Endodermal cell (in vitro differentiated cells): ENCODE data around the gene DCUN1D3. TPM values are rescaled to one million over a fixed set of nuclear protein-coding genes. Genes with fewer than 3 reads are reported as not detected.

Experiments
- DNase-seq: peaks from one replicate; pipeline ENCODE4 v3.0.0-alpha.2; 2017
- H3K27ac ChIP-seq: 2 replicates; pipeline ENCODE4 v1.5.1; 2013; ENCODE audit warnings: mild to moderate bottlenecking, low read depth, low read length, moderate library complexity
- H3K27me3 ChIP-seq: 2 replicates; pipeline ENCODE4 v1.6.1; 2013; ENCODE audit warnings: mild to moderate bottlenecking, low read length, moderate library complexity; ENCODE audit not compliant: insufficient read depth, control insufficient read depth, poor library complexity, severe bottlenecking
- H3K36me3 ChIP-seq: 2 replicates; pipeline ENCODE4 v1.7.0; 2013; ENCODE audit warnings: mild to moderate bottlenecking, low read length, moderate library complexity; ENCODE audit not compliant: control insufficient read depth, insufficient read depth
- H3K4me1 ChIP-seq: one replicate; pipeline ENCODE4 v1.7.0; 2013; ENCODE audit warnings: low read length; ENCODE audit not compliant: control insufficient read depth, insufficient read depth
- H3K4me3 ChIP-seq: 2 replicates; pipeline ENCODE4 v1.5.1; 2013; ENCODE audit warnings: mild to moderate bottlenecking, low read length, moderate library complexity
- H3K9ac ChIP-seq: 2 replicates; pipeline ENCODE4 v1.6.1; 2013; ENCODE audit warnings: mild to moderate bottlenecking, low read length, moderate library complexity; ENCODE audit not compliant: poor library complexity, severe bottlenecking; ENCODE audit errors: extremely low read depth
- H3K9me3 ChIP-seq: 2 replicates; pipeline ENCODE4 v1.6.1; 2013; ENCODE audit warnings: mild to moderate bottlenecking, low read length, moderate library complexity; ENCODE audit not compliant: control insufficient read depth
- H3K27ac Mint-ChIP-seq: 2 replicates; pipeline ENCODE4 v1.8.0; 2020; ENCODE audit warnings: mixed read lengths
- H3K27me3 Mint-ChIP-seq: 2 replicates; pipeline ENCODE4 v1.8.0; 2021; ENCODE audit warnings: mild to moderate bottlenecking, mixed read lengths; ENCODE audit not compliant: insufficient read depth
- H3K36me3 Mint-ChIP-seq: 2 replicates; pipeline ENCODE4 v1.8.0; 2020; ENCODE audit warnings: low read depth, mixed read lengths
- H3K4me1 Mint-ChIP-seq: 2 replicates; pipeline ENCODE4 v1.8.0; 2020; ENCODE audit warnings: mixed read lengths
- H3K4me3 Mint-ChIP-seq: 2 replicates; pipeline ENCODE4 v1.8.0; 2020; ENCODE audit warnings: mild to moderate bottlenecking, moderate library complexity, mixed read lengths
- H3K9me3 Mint-ChIP-seq: 2 replicates; pipeline ENCODE4 v1.8.0; 2020; ENCODE audit warnings: mild to moderate bottlenecking, mixed read lengths
- WGBS, 2 experiments: methylation state at CpG; one replicate each; pipeline versions ENCODE4 v1.1.5 to v1.1.7; 2013; ENCODE audit warnings: missing lambda C conversion rate in 2 of 2, mixed read lengths in 1 of 2; ENCODE audit not compliant: insufficient coverage in 1 of 2, insufficient read length in 1 of 2; 5-methylcytosine and 5-hydroxymethylcytosine counted together
- total RNA-seq, 2 donors: library from RNA; stranded (reverse); fragmentation: NEBNext Ultra II Directional in 1 of 2; extraction: Animal tissue kit (Norgen Biotek cat#: 25700) in 1 of 2; gene quantifications; 2 replicates in 1 of 2; 3 replicates in 1 of 2; pipeline ENCODE4 v1.2.1, GENCODE V29; 2021
- TF ChIP-seq, protein P1 (sequence below): fragments of 200-600 bp; sonication (generic); conservative IDR thresholded peaks from 2 replicates; pipeline ENCODE4 v1.5.0; 2021; ENCODE audit warnings: antibody characterized with exemption, mild to moderate bottlenecking

Gene DCUN1D3
- total RNA-seq, 2 donors from 2014 or later = 21.3 to 22.7 TPM

DNA sequence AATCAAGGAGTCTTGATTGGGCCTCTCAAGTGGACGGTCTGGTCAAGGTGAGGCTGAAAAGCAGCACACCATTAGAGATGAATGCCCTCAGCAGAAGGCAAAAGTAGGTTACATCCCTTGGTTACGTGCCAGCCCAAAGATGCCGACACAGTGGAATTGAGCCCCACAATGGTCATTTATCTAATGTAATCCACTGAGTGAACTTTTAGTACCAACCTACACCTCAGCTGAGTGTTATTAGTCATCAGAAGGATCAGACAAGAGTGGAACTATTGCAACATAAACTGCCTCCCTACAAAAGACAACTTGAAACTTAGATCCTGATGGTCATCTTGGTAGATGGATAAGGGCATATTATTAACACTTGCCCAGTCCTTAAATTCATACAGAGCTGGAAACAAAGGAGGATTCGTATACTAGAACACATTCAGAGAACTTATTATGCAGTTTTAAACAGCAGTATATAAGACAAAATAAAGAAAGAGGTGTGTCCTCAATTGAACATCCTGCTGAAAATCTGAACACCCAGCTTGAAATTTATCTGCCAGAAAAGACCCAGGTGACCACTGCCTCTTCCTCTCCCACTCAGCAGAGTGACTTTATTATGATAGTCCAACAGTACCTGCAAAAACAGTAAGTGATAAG is 2.8 kb downstream of the DCUN1D3 start:
- no peak for DNase-seq
- WGBS, 2 experiments = 92 to 100% methylated on average over 3 to 4 of the region's 4 CpGs
- peak overlapping the region; percentile 3 for H3K27ac Mint-ChIP-seq
- Histone ChIP-seq H3K4me3 (no peak overlapping the region), H3K4me1 (peaks cover 5% of the 10 kb centered on the region), H3K27ac (no peak overlapping the region), H3K27me3 (no peaks in the 10 kb centered on the region), H3K9ac (no peak overlapping the region), H3K36me3 (peaks cover 45% of the 10 kb centered on the region), H3K9me3 (no peaks in the 10 kb centered on the region)
- TF ChIP-seq, protein P1, sequence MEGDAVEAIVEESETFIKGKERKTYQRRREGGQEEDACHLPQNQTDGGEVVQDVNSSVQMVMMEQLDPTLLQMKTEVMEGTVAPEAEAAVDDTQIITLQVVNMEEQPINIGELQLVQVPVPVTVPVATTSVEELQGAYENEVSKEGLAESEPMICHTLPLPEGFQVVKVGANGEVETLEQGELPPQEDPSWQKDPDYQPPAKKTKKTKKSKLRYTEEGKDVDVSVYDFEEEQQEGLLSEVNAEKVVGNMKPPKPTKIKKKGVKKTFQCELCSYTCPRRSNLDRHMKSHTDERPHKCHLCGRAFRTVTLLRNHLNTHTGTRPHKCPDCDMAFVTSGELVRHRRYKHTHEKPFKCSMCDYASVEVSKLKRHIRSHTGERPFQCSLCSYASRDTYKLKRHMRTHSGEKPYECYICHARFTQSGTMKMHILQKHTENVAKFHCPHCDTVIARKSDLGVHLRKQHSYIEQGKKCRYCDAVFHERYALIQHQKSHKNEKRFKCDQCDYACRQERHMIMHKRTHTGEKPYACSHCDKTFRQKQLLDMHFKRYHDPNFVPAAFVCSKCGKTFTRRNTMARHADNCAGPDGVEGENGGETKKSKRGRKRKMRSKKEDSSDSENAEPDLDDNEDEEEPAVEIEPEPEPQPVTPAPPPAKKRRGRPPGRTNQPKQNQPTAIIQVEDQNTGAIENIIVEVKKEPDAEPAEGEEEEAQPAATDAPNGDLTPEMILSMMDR = no peak
- H3K36me3 Mint-ChIP-seq = peaks cover 45% of the 10 kb centered on the region
- H3K4me1 Mint-ChIP-seq = peaks cover 28% of the 10 kb centered on the region
- H3K4me3 Mint-ChIP-seq = no peak overlapping the region
- H3K27me3 Mint-ChIP-seq = no peaks in the 10 kb centered on the region
- no peaks in the 10 kb centered on the region for H3K9me3 Mint-ChIP-seq

DNA sequence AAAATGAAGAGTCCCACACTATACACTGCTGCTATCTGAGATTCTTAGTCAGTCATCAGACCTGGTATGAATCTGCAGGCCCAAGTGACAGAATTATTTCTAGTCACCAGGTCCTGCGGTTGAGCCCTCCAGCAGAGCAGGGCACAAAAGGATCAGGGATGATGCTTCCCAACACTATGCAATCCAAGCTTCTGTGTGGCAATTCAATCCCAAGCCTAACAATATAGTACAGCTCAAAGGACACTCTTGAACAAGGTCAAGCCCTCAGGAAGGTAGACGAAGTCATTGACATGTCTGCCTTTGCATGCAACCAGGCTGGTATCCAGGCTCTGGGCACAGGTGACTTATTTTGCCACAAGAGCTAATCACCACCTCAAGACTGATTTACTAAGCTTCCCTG is 5.8 kb downstream of the DCUN1D3 start:
- 80 to 95% methylated on average over 1 to 2 of the region's 2 CpGs for WGBS, 2 experiments
- DNase-seq = no peak
- Mint-ChIP-seq H3K36me3 (peaks cover 61% of the 10 kb centered on the region), H3K27me3 (no peaks in the 10 kb centered on the region), H3K27ac (no peak overlapping the region), H3K9me3 (no peaks in the 10 kb centered on the region), H3K4me1 (peaks cover 27% of the 10 kb centered on the region), H3K4me3 (no peak overlapping the region)
- Histone ChIP-seq H3K4me1 (peaks cover 5% of the 10 kb centered on the region), H3K9me3 (no peaks in the 10 kb centered on the region), H3K9ac (no peak overlapping the region), H3K27me3 (no peaks in the 10 kb centered on the region), H3K27ac (no peak overlapping the region), H3K4me3 (no peak overlapping the region), H3K36me3 (peaks cover 59% of the 10 kb centered on the region)
- TF ChIP-seq, protein P1 = no peak

DNA sequence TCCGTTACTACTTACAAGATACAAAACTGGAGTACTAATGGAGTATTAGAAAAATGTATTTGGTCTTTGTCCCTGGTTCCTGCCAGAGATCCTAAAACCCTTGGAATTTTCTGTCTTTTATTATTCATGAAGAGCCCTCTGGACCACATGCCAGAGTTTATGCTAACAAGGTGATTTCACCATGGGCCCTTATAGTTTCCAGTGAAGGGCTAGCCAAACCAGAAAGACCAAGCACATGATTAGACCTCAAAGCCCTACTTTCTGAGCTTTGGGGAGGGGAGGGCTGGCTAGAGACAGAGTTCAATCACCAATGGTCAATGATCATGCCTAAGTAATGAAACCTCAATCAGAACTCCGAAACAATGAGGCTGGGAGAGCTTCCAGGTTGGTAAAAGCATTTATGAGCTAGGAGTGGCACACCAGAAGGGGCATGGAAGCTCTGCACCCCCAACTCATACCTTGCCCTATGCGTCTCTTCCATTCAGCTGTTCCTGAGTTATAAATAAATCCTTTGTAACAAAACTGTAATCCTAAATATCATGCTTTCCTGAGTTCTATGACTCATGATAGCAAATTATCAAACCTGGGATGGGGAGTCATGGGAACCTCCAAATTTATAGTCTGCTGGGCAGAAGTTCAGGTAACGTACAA is 10.4 kb downstream of the DCUN1D3 start:
- TF ChIP-seq, protein P1 = no peak
- Histone ChIP-seq H3K4me3 (no peak overlapping the region), H3K9me3 (no peaks in the 10 kb centered on the region), H3K36me3 (peaks cover 38% of the 10 kb centered on the region), H3K9ac (no peak overlapping the region), H3K4me1 (peaks cover 3% of the 10 kb centered on the region), H3K27me3 (no peaks in the 10 kb centered on the region), H3K27ac (no peak overlapping the region)
- no peak for DNase-seq
- no peaks in the 10 kb centered on the region for H3K9me3 Mint-ChIP-seq
- WGBS, 2 experiments = 95 to 100% methylated on average over 3 of the region's 4 CpGs
- H3K4me3 Mint-ChIP-seq = no peak overlapping the region
- peak overlapping the region; percentile 82 for H3K27ac Mint-ChIP-seq
- no peaks in the 10 kb centered on the region for H3K27me3 Mint-ChIP-seq
- H3K36me3 Mint-ChIP-seq = peaks cover 40% of the 10 kb centered on the region
- peaks cover 19% of the 10 kb centered on the region for H3K4me1 Mint-ChIP-seq
